ENCODE data around the gene MAN2A1.

The MAN2A1 gene

DNA sequence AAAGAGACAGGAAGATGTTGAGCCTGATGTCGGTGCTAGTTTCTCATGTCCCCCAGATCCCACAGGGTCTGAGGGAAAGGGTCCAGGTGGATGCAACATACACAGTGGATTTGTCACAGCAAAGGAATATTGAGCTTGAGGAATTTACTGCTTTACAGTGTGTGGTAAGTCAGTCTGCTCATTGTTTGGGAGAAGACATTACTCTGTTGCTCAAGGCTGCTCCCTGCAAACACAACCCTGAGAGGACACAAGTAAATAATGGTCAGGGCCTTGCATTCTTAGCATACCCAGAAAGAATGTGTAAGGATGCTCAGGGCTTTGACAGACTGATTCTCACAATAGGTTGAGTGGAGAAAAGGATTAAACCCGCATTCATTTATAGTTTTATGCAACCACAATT lies 7.3 kb upstream of the MAN2A1 start:
- peak; percentile 20 for DNase-seq

DNA sequence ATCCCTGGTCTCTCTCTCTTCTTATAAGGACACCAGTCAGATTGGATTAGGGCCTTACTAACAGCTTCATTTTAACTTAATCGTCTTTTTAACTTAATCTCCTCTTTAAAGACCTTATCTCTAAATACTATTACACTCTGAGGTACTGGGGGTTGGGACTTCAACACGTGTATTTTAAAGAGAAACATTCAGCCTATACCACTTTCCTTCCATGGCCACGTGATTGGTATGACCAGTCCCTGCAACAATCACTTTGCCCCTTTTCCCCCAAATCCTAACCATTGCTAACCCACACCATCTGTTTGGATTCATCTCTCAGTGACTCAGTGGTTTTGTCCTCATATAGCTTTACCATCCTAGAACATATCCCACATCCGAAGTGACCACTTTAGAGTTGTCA lies 3.8 kb upstream of the MAN2A1 start:
- DNase-seq = no peak

DNA sequence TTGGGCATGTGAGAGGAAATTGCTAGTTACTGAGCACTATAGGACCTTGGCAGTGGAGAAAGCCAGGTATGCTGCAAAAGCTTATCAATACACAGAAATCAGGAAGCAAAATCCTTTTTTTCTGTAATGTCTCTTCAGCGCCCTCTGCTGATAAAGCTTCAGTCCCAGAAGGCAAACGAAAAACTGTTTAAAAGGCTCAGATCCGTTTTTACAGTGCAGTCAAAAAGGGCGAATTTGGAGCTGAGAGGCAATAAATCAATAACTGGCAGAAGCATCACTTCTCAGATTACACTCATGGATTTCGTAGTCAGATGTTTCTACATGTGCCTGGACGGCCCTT lies 1.1 kb upstream of the MAN2A1 start:
- peak; percentile 34 for DNase-seq

DNA sequence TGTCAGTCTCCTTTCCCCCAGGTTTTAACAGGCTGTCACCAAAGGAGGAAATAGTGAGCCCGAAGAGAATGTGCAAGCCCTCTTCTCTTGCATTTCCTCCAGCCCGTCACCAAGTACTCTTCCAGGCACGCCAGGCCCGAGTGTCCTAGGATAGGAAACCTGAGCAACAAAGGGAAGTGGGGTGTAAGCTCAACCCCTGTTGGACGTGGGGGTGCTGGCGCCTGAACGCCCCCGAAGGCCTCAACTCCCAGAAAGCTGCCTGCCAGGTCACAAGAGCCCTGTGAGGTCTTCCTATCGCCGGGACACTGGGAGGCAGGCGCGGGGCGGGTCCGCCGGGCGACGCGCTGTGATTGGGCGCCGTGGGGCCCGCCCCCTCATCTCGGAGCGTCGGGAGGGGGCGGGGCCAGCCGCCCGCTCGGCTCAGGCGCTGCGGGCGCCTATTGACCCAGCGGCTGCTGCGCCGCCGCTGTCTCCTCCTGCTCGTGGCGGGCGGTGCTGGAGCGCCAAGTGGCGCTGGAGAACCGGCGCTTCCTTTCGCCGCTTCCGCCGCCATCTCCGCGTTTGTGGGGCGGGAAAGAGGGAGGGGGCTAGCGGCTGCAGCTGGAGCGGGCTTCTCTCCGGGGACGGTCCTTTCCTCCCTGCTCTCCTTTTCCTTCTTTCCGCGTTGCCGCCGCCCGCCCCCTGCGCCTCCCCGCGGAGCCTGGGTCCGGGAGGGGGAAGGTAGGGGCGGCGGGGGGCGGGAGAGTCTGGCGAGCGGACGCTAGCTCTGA lies 572 bp upstream of the MAN2A1 start:
- peak; percentile 88 for DNase-seq

DNA sequence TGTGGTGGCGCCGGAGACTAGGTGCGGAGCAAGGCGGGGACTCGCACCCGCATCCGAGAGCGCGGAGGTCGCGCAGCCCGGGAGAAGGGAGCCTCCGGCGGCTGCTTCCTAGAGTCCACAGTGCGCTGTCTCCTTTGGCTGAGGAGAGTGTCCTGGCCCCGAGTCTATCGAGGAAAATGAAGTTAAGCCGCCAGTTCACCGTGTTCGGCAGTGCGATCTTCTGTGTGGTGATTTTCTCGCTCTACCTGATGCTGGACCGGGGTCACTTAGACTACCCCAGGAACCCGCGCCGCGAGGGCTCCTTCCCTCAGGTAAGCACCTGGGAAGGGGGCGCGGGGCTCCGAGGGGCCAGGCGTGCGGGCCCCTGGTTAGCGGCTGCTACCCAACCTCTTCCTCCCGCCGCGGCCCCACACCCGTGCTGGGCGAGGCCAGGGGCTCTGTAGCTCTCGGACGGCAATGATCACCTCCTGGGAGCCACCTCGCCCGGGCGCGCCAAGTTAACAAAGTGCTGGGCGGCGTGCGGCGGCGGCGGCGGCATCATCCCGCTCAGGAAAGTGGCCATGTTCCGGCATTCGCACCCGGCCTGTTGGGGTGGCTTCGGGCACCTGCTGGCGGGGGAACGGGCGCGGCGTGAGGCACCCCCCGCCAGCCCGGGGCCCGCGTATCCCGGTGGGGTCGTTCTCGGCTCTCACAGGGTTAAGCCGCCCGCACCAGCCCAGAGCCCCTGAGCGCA lies 681 bp downstream of the MAN2A1 start:
- DNase-seq = peak; percentile 23

DNA sequence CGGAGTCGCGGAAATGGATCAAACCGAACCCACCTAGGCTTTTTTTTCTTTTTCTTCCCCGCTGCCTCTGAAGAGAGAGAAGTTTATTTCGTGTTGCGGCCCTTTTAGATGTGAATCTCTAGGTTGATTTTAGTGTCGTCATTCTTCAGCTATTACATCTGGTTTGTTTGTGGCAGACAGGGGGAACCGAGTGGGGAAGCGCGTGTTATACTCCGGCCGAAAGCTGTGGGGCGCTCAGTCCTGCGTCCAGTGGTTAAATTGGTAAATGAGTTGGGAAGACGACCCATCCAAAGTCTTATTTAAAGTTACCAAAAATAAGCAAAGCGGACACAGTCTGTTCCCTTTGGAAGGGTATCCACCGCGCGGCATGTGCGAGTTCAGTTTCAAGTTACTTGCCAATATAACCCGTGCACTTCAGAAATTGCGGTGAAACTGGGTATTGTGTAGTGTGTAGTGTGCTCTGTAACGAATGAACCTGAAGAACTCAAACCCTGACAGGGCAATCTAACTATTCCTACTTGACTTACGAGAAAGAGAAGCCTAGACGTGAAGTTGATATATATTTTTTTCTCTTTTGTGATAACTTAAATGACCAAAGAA lies 1.3 kb downstream of the MAN2A1 start:
- peak; percentile 80 for DNase-seq

DNA sequence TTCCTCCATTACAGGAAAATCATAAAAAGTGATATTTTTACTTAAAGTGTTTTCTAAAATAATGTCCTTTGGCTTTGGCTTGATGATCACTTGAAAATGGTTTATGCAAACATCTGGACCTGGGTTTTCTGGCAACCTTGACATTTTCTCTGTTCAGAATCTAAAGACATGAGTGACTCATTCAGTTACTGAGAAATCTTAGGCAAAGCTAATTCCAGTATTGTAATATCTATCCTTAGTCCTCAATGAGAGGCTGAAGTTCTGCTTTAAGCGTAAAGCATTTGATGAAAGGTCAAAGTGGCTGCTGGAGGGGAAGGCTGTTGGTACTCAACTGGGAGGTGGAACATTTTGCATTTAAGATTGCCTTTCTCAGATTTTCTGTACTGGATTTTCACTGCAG lies 2.3 kb downstream of the MAN2A1 start:
- DNase-seq = peak; percentile 68

DNA sequence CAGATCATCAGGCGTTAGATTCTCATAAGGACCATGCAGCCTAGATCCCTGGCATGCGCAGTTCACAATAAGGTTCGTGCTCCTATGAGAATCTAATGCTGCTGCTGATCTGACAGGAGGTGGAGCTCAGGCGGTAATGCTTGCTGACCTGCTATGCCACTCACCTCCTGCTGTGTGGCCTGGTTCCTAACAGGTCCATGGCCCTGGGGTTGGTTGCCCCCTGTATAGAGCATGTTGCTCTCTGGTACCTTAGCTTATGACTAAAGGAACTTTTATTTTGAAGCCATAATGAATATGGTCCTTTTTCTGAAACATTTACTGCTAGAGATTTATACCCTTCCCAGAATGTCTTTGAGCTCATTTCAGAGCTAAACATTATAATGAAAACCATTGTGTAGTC lies 3.1 kb downstream of the MAN2A1 start:
- DNase-seq = no peak

DNA sequence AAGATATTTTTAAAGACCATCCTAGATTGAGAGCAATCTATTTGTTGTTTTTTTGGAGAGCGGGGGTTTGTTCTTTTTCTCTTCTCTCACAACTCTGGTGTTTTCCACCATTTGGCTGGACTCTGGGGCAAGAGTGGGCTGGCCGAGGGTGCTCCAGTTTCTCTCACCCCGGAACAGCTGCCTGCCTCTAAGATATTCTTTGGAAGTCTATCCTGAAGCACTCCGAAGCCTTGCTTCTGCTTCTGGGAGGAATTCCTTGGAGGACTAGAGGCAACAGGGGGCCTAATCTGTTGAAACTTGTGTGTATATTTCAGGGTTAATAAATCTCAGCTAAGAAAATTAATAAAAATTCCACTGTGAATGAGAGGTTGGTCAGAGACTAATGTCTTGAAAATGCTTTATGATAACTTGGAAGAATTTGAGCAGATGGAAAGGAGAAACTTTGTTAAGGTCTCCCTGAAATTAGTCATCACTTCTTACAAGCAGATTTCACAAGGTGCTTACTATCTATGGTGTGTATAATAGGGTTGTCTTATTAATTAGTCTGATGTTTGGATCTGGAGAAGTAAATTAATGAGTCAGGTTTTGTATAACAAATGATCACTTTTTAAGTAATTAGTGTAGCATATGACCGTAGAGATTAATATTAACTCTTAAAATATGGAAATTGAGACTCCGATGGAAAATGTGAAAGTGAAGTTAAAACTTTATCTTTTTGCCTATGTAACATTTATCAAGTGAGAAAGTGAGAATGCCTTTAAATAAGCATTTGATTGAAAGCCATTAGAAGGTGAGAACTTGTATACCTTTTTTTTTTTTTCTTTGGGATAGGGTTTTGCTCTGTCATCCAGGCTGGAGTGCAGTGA lies 4.0 kb downstream of the MAN2A1 start:
- DNase-seq = peak; percentile 87

DNA sequence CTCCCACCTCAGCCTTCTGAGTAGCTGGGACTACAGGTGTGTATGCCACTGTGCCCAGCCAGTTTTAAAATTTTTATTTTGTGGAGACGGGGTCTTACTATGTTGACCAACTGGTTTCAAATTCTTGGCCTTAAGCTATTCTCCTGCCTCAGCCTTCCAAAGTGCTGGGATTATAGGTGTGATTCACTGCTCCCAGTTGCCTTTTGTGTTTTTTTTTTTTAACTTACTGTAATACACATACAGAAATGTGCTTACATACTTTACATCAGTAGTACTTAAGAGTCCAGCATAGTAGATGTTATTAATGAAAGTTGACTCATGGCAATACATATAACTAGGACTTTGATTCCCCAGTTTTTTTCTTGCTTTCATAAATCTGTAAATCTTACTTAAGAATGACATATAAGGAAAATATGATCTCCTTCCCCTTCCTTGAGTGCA lies 4.7 kb downstream of the MAN2A1 start:
- peak; percentile 80 for DNase-seq

DNA sequence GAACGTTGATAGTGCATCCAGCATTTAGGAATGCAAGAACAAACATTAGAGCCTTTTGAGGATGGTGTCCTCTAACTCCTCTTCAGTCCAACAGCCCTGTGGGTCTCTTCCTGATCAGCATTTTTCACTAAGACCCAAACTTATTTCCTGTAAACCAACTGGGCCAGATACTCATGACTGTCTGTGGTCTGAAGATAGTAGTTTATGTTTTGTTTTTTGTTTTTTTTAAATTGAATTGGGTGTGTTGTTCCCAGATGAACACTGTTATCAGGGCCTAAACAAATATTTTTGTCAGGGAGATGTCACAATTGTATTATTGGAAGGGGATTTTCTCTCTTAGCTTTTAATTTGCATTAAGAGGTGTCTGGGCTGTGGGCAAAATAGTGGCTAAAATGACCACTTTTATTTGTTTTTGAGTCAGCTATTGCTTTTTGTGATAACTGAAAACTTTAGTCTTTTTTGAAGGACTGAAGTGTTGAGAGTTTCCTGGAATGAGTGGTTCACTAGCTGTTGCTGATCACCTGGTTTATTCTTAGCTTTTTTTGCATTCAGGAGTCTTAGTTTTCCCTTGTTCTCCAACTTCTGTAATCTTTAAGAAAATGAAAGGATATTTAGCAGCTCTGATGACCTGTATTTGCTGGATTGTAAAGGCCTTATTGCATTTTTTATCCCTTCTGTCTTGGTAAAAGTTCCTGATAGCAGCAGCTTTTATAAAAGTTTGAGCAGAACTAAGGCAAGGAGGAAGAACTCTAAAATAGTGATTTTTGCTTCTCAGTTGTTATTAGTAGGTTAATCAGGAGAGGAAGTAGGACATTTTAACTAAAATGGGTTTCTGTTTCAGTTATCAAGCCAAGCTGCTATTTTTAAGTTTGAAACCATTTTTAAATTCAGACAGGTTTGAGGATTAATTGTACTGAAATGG lies 5.5 kb downstream of the MAN2A1 start:
- no peak for DNase-seq

DNA sequence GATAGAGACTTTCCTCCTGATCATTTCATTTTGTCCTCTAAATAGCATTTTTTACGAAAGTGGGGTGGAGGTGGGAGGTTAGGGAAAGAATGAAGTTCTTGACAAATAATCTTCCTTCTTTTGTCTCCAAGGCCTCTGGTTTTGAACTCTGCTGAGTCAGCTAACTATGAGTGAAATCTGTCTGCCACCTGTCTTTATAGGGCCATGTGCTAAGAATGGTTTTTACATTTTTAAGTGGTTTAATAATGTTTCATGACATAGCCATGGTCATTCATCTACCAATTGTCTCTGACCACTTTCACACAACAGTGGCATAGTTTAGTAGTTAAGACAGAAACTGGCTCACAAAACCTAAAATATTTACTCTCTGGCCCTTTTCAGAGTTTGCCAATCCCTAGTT lies 7.6 kb downstream of the MAN2A1 start:
- DNase-seq = peak; percentile 59

DNA sequence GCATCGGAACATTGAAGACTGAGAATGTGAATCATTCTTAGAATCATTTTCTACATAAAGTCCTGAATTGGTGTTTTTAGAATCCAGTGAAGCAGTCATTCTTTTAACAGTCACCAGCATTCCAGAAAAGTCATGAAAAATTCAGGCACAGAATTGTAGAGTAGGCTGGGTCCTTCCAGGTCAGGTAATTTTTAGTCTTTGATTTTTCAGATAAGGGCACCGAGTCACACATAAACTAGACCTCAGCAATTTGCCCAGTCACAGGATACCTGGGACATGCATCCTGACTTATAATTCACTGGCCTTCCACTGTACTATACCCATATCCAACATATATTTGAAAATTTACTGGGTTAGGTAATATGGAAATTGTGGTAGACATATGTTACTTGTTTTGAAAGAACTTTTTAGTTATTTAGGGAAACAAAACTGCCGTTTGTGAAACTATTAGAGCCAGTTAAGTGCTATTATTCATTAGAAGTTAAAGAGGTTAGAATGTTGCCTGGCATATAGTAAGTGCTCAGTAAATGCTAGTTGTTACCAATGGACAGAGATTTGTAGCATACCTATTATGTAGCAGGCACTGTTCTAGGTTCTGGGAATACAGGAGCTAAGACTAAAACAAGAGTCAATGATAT lies 10.9 kb downstream of the MAN2A1 start:
- no peak for DNase-seq

DNA sequence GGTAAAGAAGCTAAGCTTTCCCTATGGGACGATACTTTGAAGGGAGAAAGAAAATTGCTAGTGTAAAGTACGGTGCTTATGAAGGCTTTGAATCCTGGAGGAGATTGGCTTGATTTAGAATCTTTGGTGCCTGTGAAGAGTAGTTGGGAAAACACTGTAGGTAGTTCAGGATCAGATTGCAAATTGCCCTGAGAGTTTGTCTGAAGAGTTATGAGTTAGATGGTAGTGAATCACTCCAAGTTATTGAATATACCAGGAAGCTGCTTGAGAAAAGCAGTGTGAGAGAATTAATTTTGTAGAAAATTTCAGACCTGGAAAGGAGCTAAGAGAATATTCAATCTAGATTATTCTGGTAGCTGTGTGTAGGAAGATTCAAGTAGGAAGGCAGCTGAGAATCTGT lies 11.5 kb downstream of the MAN2A1 start:
- peak; percentile 28 for DNase-seq

DNA sequence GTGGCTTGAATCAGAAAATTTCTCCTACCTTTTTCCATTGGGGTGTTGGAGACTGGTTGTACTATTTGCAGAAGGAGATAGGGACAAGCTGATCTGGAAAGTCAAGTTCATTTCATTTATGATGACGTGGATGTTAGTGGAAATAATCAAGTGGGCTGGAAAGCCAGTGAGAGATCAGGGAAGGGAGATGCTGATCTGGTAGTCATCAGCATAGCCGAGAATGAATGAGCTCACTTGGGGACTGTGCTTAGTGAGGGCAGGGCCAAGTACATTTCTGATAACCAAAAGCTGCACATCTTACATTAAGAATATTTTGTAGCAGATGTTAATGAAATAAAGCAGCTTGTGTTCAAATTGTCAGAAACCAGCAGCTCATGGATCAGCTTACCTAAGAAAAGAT lies 12.1 kb downstream of the MAN2A1 start:
- no peak for DNase-seq

DNA sequence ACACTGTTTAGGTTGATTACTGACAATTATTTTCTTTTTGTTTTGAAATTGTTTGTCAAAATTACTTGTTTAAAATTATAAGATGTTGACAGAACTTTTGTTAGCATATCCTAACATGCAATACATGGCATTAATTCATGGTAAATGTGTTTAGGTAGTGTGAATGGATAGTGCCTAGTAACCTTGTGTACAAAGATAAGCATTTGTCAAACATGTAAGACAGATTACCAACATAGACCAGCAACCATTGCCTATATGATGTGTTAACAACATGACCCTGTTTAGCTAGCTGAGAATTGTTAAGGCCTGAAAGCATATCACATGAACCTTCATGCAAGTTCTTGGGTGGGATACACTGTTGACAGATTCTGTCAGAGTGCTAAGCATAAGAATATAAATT lies 13.4 kb downstream of the MAN2A1 start:
- no peak for DNase-seq

DNA sequence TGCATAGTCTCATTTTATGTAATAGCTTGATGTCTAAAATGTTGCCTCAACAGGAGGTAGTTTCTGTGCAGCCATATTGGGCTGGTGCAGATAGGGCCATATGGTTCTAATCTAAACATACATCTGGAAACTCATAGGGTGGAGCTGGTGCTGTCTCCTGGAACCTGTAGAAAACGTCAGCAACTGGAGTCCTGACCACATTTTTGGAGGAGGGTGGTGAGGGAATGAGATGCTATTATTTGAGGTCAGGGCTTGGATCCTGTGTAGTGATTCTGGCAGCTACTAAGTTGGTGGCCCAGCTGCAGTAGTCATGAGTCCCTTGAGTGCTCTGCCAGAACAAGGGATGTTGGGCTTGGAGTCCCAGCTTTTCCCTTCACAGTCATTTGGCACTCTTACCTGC lies 14.1 kb downstream of the MAN2A1 start:
- peak; percentile 81 for DNase-seq

DNA sequence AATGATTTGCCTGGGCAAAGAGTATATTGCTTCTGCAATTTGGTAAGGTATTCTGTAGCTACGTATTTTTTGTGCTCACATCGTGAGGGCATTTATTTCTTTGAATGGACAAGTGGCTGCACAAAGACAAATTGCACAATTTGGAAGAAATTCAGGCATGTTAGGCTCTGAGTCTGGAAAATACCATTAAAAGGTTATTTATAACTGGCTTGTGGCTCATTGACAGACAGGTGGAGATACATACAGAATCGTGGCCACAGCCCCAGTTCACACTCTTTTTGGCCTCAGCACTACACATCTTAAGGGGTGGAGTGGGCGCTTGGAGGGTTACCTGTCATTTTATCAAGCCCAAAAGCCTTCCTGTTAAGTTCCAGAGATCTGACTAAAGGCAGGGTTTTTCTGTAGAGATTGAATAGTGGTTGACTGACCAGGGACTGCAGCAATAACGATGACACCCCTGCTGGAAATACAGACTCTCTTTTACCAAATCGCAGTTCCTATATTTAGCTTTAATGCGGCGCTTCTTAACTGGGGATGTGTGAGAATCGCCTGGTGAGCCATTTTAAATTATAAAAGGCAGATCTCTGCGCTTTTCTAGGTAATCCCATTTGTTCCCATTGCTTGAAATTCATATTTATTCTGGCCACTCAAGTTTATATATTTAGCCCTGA lies 14.7 kb downstream of the MAN2A1 start:
- peak; percentile 50 for DNase-seq

DNA sequence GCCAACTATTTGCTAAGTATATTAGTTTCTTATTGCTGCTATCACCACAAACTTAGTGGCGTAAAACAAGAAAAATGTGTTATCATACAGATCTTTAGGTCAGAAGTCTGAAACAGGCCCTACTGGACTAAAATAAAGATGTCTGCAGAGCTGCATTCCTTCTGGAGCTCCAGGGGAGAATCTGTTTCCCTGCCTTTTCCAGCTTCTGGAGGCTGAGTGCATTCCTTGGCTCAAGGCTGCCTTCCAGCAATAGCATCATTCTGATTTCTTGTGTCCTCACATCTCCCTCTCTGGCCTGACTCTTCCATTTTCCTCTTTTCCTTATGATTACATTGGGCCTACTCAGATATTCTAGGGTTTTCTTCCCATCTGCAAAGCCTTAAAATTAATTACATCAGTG lies 15.9 kb downstream of the MAN2A1 start:
- DNase-seq = peak; percentile 91

DNA sequence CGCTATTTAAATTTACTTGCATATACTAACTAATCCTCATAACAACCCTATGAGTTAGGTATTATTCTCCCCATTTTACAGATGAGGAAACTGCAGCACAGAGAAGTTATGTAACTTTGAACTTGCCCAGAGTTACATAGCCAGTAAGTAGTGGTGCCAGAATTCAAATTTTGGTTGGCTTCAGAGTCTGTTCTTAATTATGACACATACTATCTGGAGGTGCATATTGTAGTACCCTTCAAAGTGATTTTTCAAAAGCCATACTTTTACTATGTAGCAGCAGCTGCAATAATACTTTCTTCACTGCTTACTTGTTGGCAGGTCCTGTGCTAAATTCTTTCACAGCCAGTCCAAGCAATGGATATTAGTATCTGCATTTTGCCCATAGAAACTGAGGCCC lies 16.4 kb downstream of the MAN2A1 start:
- DNase-seq = peak; percentile 64

DNA sequence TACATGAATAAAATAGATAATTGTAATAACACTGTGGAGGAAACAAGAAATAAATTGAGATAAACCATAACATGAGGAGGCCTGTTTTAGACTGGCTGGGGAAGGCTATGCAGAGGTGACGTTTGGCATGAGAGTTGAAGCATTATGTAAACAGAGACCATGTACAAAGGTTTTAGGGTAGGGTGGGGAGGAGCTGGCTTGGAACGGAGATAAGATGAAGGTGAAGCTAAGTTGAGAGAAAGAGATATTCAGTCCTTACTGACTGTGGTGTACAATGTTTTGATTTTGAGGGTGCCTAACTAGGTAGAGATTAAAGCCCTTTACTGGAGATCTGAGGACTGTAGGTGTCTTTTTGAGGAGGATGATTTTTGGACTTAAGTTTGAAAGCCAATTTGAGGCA lies 17.8 kb downstream of the MAN2A1 start:
- DNase-seq = no peak

All from fibroblast of upper back skin (primary cell).